CD14-positive monocyte (primary cell): ENCODE measurements around the gene CACNB2. TPM values are rescaled to one million over a fixed set of nuclear protein-coding genes. Genes with fewer than 3 reads are reported as not detected.

ENCODE experiments used
- DNase-seq, 3 donors: peaks; one replicate each; pipeline ENCODE4 v3.0.0-alpha.2; 2011 to 2022
- H2AFZ ChIP-seq: 2 replicates; pipeline ENCODE4 v1.6.0; 2012; ENCODE audit warnings: mild to moderate bottlenecking, low read depth, low read length, inconsistent platforms; ENCODE audit not compliant: insufficient read depth, poor library complexity, severe bottlenecking
- H3K27ac ChIP-seq, 2 donors: 1 replicate in 1 of 2; 2 replicates in 1 of 2; pipeline ENCODE4 v1.5.1; 2012 to 2013; ENCODE audit warnings: low read length in 2 of 2, control low read depth in 1 of 2, inconsistent platforms in 1 of 2, low read depth in 1 of 2, mild to moderate bottlenecking in 1 of 2
- H3K27me3 ChIP-seq, 2 donors: one replicate each; pipeline versions ENCODE4 v1.6.0 to v1.6.1; 2011 to 2013; ENCODE audit warnings: low read length in 2 of 2; ENCODE audit not compliant: control insufficient read depth in 2 of 2, insufficient read depth in 2 of 2
- H3K36me3 ChIP-seq, 2 donors: replicated peaks in 1 of 2; 1 replicate in 1 of 2; 2 replicates in 1 of 2; pipeline versions ENCODE4 v1.5.1 to v1.6.1; 2012 to 2013; ENCODE audit warnings: low read length in 2 of 2, control low read depth in 1 of 2, inconsistent platforms in 1 of 2, mild to moderate bottlenecking in 1 of 2; ENCODE audit not compliant: insufficient read depth in 2 of 2, control insufficient read depth in 1 of 2
- H3K4me1 ChIP-seq, 2 donors: 1 replicate in 1 of 2; 2 replicates in 1 of 2; pipeline versions ENCODE4 v1.5.1 to v1.6.1; 2012 to 2013; ENCODE audit warnings: low read length in 2 of 2, control low read depth in 1 of 2, inconsistent platforms in 1 of 2, mild to moderate bottlenecking in 1 of 2, moderate library complexity in 1 of 2; ENCODE audit not compliant: insufficient read depth in 2 of 2, control insufficient read depth in 1 of 2
- H3K4me2 ChIP-seq: replicated peaks from 2 replicates; pipeline ENCODE3; 2012; ENCODE audit warnings: low read length, moderate library complexity, mild to moderate bottlenecking; ENCODE audit not compliant: poor library complexity, severe bottlenecking; ENCODE audit errors: extremely low read depth
- H3K4me3 ChIP-seq, 3 experiments: fragments of 200-600 bp in 1 of 3; sonication (generic) in 1 of 3; replicated peaks in 1 of 3; 1 replicate in 2 of 3; 2 replicates in 1 of 3; pipeline ENCODE4 v1.5.1; 2011 to 2013; ENCODE audit warnings: low read length in 3 of 3, mild to moderate bottlenecking in 3 of 3, control low read depth in 2 of 3, low read depth in 2 of 3, inconsistent platforms in 1 of 3, moderate library complexity in 1 of 3
- H3K79me2 ChIP-seq: 2 replicates; pipeline ENCODE4 v1.6.0; 2012; ENCODE audit warnings: mild to moderate bottlenecking, control low read depth, inconsistent platforms, low read length, moderate library complexity; ENCODE audit not compliant: insufficient read depth
- H3K9ac ChIP-seq: 2 replicates; pipeline ENCODE4 v1.6.0; 2017; ENCODE audit warnings: low read length, mild to moderate bottlenecking; ENCODE audit not compliant: insufficient read depth, poor library complexity, severe bottlenecking
- H3K9me3 ChIP-seq, 2 donors: replicated peaks in 1 of 2; 1 replicate in 1 of 2; 2 replicates in 1 of 2; pipeline versions ENCODE4 v1.5.1 to v1.6.1; 2012 to 2013; ENCODE audit warnings: low read length in 2 of 2, control low read depth in 1 of 2; ENCODE audit not compliant: control insufficient read depth in 1 of 2, insufficient read depth in 1 of 2
- H4K20me1 ChIP-seq: 2 replicates; pipeline ENCODE4 v1.6.0; 2012; ENCODE audit warnings: mild to moderate bottlenecking, low read length, control low read depth, moderate library complexity; ENCODE audit not compliant: insufficient read depth
- H3K27ac Mint-ChIP-seq, 7 donors: one replicate each; pipeline ENCODE4 v1.8.0; 2020; ENCODE audit warnings: mild to moderate bottlenecking in 7 of 7, mixed read lengths in 7 of 7, moderate library complexity in 6 of 7, inconsistent platforms in 2 of 7
- H3K27me3 Mint-ChIP-seq, 3 donors: one replicate each; pipeline ENCODE4 v1.8.0; 2021 to 2022; ENCODE audit warnings: low read depth in 3 of 3, mild to moderate bottlenecking in 3 of 3, mixed read lengths in 3 of 3, moderate library complexity in 3 of 3, inconsistent platforms in 1 of 3
- H3K36me3 Mint-ChIP-seq, 2 donors: one replicate each; pipeline ENCODE4 v1.8.0; 2020; ENCODE audit warnings: mixed read lengths in 2 of 2, inconsistent platforms in 1 of 2, mild to moderate bottlenecking in 1 of 2
- H3K4me1 Mint-ChIP-seq: one replicate; pipeline ENCODE4 v1.8.0; 2020; ENCODE audit warnings: mild to moderate bottlenecking, mixed read lengths
- H3K4me3 Mint-ChIP-seq, 2 donors: one replicate each; pipeline ENCODE4 v1.8.0; 2020; ENCODE audit warnings: mild to moderate bottlenecking in 2 of 2, mixed read lengths in 2 of 2, moderate library complexity in 1 of 2
- H3K9me3 Mint-ChIP-seq, 7 donors: one replicate each; pipeline ENCODE4 v1.8.0; 2020 to 2022; ENCODE audit warnings: mixed read lengths in 7 of 7, mild to moderate bottlenecking in 6 of 7, moderate library complexity in 6 of 7, inconsistent platforms in 2 of 7
- CTCF ChIP-seq: fragments of 200-600 bp; IDR thresholded peaks from one replicate; pipeline ENCODE4 v1.8.0; 2022; ENCODE audit warnings: antibody characterized with exemption, mild to moderate bottlenecking
- WGBS: methylation state at CpG from one replicate; pipeline ENCODE4 v1.1.5; 2013; ENCODE audit warnings: missing lambda C conversion rate; ENCODE audit not compliant: insufficient coverage; 5-methylcytosine and 5-hydroxymethylcytosine counted together
- intact Hi-C, 2 donors: fragments of 100-400 bp; cut with micrococcal nuclease; formaldehyde crosslinking; loops; one replicate each; pipeline versions ENCODE4 v1.15.0 to v1.15.1; 2023
- polyA plus RNA-seq, 3 donors: library from polyadenylated mRNA; depleted of rRNA in 1 of 3; unstranded in 2 of 3; stranded (reverse) in 1 of 3; fragments of 300-500 nt in 2 of 3; fragments of >200 nt in 1 of 3; fragmentation: Illumina TruSeq in 2 of 3; gene quantifications; 1 replicate in 2 of 3; 2 replicates in 1 of 3; pipeline ENCODE4 v1.2.3, GENCODE V29; 2012 to 2021

CACNB2 gene
- polyA plus RNA-seq, 3 donors = 0.05 TPM; not detected in 2

- Mint-ChIP-seq H3K4me1 (no peaks in the 10 kb centered on the region), H3K27me3 (peaks cover 0 to 5% (median 4%) of the 10 kb centered on the region in 3 donors), H3K4me3 (no peak overlapping the region), H3K27ac (no peak overlapping the region), H3K36me3 (no peaks in the 10 kb centered on the region), H3K9me3 (peaks cover 0 to 1% (median 0%) of the 10 kb centered on the region in 7 donors)
- Histone ChIP-seq H2AFZ (no peak overlapping the region), H3K4me2 (no peak overlapping the region), H3K4me1 (no peaks in the 10 kb centered on the region), H3K9me3 (no peaks in the 10 kb centered on the region), H3K27me3 (no peaks in the 10 kb centered on the region), H3K27ac (no peak overlapping the region), H3K79me2 (no peaks in the 10 kb centered on the region), H3K36me3 (no peaks in the 10 kb centered on the region), H4K20me1 (no peaks in the 10 kb centered on the region), H3K4me3 (no peak overlapping the region), H3K9ac (no peak overlapping the region)
- no peak for DNase-seq
- 88% methylated on average over 3 of the region's 3 CpGs for WGBS
- no peak for TF ChIP-seq CTCF
- intact Hi-C loops = no loop called here
These were observed 316.8 kb downstream of the CACNB2 start for GRCh38 chr10:18456984-18457383.

- Histone ChIP-seq H3K4me1 (no peaks in the 10 kb centered on the region), H3K9ac (no peak overlapping the region), H3K27me3 (no peaks in the 10 kb centered on the region), H4K20me1 (no peaks in the 10 kb centered on the region), H3K4me2 (no peak overlapping the region), H3K4me3 (no peak overlapping the region), H3K79me2 (no peaks in the 10 kb centered on the region), H3K9me3 (peaks cover 0 to 2% of the 10 kb centered on the region in 2 donors), H3K27ac (no peak overlapping the region), H2AFZ (no peak overlapping the region), H3K36me3 (no peaks in the 10 kb centered on the region)
- Mint-ChIP-seq H3K9me3 (peaks cover 0 to 7% (median 1%) of the 10 kb centered on the region in 7 donors), H3K27me3 (peaks cover 0 to 3% (median 3%) of the 10 kb centered on the region in 3 donors), H3K36me3 (no peaks in the 10 kb centered on the region), H3K4me3 (no peak overlapping the region), H3K27ac (no peak overlapping the region), H3K4me1 (no peaks in the 10 kb centered on the region)
- no peak for TF ChIP-seq CTCF
- WGBS = no CpG with 5 or more reads among the region's 2 CpGs
- intact Hi-C loops = no loop called here
- no peak for DNase-seq
These were observed 319.8 kb downstream of the CACNB2 start for GRCh38 chr10:18460032-18460431.
